HCT116 (cell line): ENCODE results near the gene TGFBI. TPM values are rescaled to one million over a fixed set of nuclear protein-coding genes. Genes with fewer than 3 reads are reported as not detected.

Experiments
- ATAC-seq: fragments of 200-7000 bp; cut with Tn5 transposase; 2 replicates; pipeline ENCODE4 v1.9.1; 2020; ENCODE audit warnings: mild to moderate bottlenecking, moderate library complexity
- BruUV-seq: library from RNA; stranded (reverse); fragments of 400-500 nt; replicated peaks from 2 replicates; lab custom pipeline; 2021; lab: Mats Ljungman, UMichigan
- CTCF ChIA-PET: fragments of 300-600 bp; sonication (Branson Sonifier 250); formaldehyde crosslinking; loops from one replicate; lab custom pipeline; 2021; ENCODE audit warnings: antibody characterized with exemption; lab: Charles Lee
- POLR2A ChIA-PET: fragments of 300-600, 350-600 bp; sonication (Branson Sonifier 250); formaldehyde crosslinking; loops from one replicate; lab custom pipeline; 2021; ENCODE audit warnings: antibody characterized with exemption; lab: Charles Lee
- RAD21 ChIA-PET, 2 experiments: fragments of 300-600 bp; sonication (Branson Sonifier 250); formaldehyde crosslinking; loops; one replicate each; lab custom pipeline; 2023; ENCODE audit warnings: low total read pairs in 2 of 2; ENCODE audit not compliant: uncharacterized antibody in 2 of 2, unreplicated experiment in 2 of 2, low non-redundant PET in 1 of 2; lab: Charles Lee
- DNase-seq: peaks from one replicate; pipeline ENCODE4 v3.0.0-alpha.2; 2010; ENCODE audit warnings: low read depth, low spot score
- H2AFZ ChIP-seq: fragments of 200-600 bp; shearing (Covaris generic), sonication (generic); 2 replicates; pipeline ENCODE4 v1.6.1; 2017; ENCODE audit warnings: low read depth, mixed run types, mixed read lengths, antibody characterized with exemption, low read length; ENCODE audit not compliant: poor library complexity, severe bottlenecking
- H3K27ac ChIP-seq: 2 replicates; pipeline ENCODE4 v1.5.1; 2012; ENCODE audit warnings: low read depth, low read length
- H3K27me3 ChIP-seq: fragments of 200-600 bp; sonication (generic); 2 replicates; pipeline ENCODE4 v1.6.1; 2016; ENCODE audit warnings: mixed run types, low read length, mixed read lengths; ENCODE audit not compliant: insufficient read depth
- H3K36me3 ChIP-seq, 2 experiments: fragments of 200-500 bp in 1 of 2; fragments of 200-600 bp in 1 of 2; sonication (Bioruptor generic) in 1 of 2; sonication (generic) in 1 of 2; 2 replicates each; pipeline versions ENCODE4 v1.5.1 to v1.6.1; 2014 to 2016; ENCODE audit warnings: low read length in 2 of 2, inconsistent platforms in 1 of 2, mixed read lengths in 1 of 2, mixed run types in 1 of 2; ENCODE audit not compliant: insufficient read depth in 2 of 2, control insufficient read depth in 1 of 2
- H3K4me1 ChIP-seq, 2 experiments: fragments of 200-600 bp in 1 of 2; sonication (generic) in 1 of 2; 2 replicates each; pipeline versions ENCODE4 v1.5.1 to v1.6.1; 2012 to 2017; ENCODE audit warnings: low read length in 2 of 2, inconsistent platforms in 1 of 2, mild to moderate bottlenecking in 1 of 2, mixed read lengths in 1 of 2, mixed run types in 1 of 2, moderate library complexity in 1 of 2; ENCODE audit not compliant: insufficient read depth in 2 of 2, control insufficient read depth in 1 of 2
- H3K4me2 ChIP-seq: fragments of 200-600 bp; sonication (generic); 2 replicates; pipeline ENCODE4 v1.6.1; 2017; ENCODE audit warnings: mixed run types, low read length, mixed read lengths
- H3K4me3 ChIP-seq, 2 experiments: fragments of 200-600 bp in 1 of 2; sonication (generic) in 1 of 2; replicated peaks in 1 of 2; 2 replicates each; pipeline ENCODE4 v1.5.1; 2011 to 2016; ENCODE audit warnings: low read length in 2 of 2, control low read depth in 1 of 2, low read depth in 1 of 2, mild to moderate bottlenecking in 1 of 2, mixed read lengths in 1 of 2, mixed run types in 1 of 2
- H3K79me2 ChIP-seq: fragments of 200-600 bp; sonication (generic); 2 replicates; pipeline ENCODE4 v1.6.1; 2017; ENCODE audit warnings: mild to moderate bottlenecking, mixed run types, low read length, moderate library complexity, mixed read lengths; ENCODE audit not compliant: insufficient read depth
- H3K9ac ChIP-seq: fragments of 200-600 bp; sonication (generic); 2 replicates; pipeline ENCODE4 v1.6.1; 2016; ENCODE audit warnings: low read length, mixed read lengths
- H3K9me2 ChIP-seq: fragments of 200-600 bp; sonication (generic), shearing (Covaris generic); 2 replicates; pipeline ENCODE4 v1.6.1; 2017; ENCODE audit warnings: mixed run types, mild to moderate bottlenecking, moderate library complexity; ENCODE audit not compliant: insufficient read depth
- H3K9me3 ChIP-seq, 2 experiments: fragments of 200-500 bp in 1 of 2; fragments of 200-600 bp in 1 of 2; sonication (Bioruptor generic) in 1 of 2; sonication (generic) in 1 of 2; 2 replicates each; pipeline ENCODE4 v1.6.1; 2014 to 2017; ENCODE audit warnings: low read length in 2 of 2, mixed read lengths in 2 of 2, inconsistent platforms in 1 of 2, low read depth in 1 of 2, mild to moderate bottlenecking in 1 of 2, mixed run types in 1 of 2, moderate library complexity in 1 of 2; ENCODE audit not compliant: control insufficient read depth in 1 of 2, insufficient read depth in 1 of 2
- H4K20me1 ChIP-seq: fragments of 200-600 bp; sonication (generic), shearing (Covaris generic); 2 replicates; pipeline ENCODE4 v1.6.1; 2017; ENCODE audit warnings: mixed run types, mild to moderate bottlenecking, moderate library complexity; ENCODE audit not compliant: insufficient read depth
- ELF1 ChIP-seq: IDR thresholded peaks from 2 replicates; pipeline ENCODE4 v1.6.1; 2012; ENCODE audit warnings: low read depth, borderline replicate concordance
- POLR2A ChIP-seq: IDR thresholded peaks from 2 replicates; pipeline ENCODE4 v1.7.0; 2011; ENCODE audit warnings: borderline replicate concordance; ENCODE audit not compliant: insufficient read depth, insufficient read length; ENCODE audit errors: extremely low read depth
- SIN3A ChIP-seq: IDR thresholded peaks from 2 replicates; pipeline ENCODE4 v1.6.1; 2012; ENCODE audit warnings: low read depth
- SRF ChIP-seq: IDR thresholded peaks from 2 replicates; pipeline ENCODE4 v1.6.1; 2012; ENCODE audit warnings: low read depth
- TCF7L2 ChIP-seq: IDR thresholded peaks from 2 replicates; pipeline ENCODE4 v1.7.0; 2011; ENCODE audit warnings: borderline replicate concordance, inconsistent platforms; ENCODE audit not compliant: insufficient read depth, insufficient read length; ENCODE audit errors: extremely low read depth
- intact Hi-C: fragments of 100-400 bp; cut with micrococcal nuclease; formaldehyde crosslinking; loops from 2 replicates; pipeline ENCODE4 v1.10.0; 2022
- total RNA-seq: library from RNA; stranded (reverse); gene quantifications from one replicate; pipeline ENCODE4 v1.2.1, GENCODE V29; 2021; ENCODE audit not compliant: unreplicated experiment
- TF ChIP-seq, protein P1 (sequence below): IDR thresholded peaks from 2 replicates; pipeline ENCODE4 v1.6.1; 2011; ENCODE audit warnings: mild to moderate bottlenecking, low read length, moderate library complexity; ENCODE audit not compliant: insufficient replicate concordance; ENCODE audit errors: extremely low read depth

The TGFBI gene
- total RNA-seq, 1 experiment from 2014 or later, result 0.64 TPM

DNA sequence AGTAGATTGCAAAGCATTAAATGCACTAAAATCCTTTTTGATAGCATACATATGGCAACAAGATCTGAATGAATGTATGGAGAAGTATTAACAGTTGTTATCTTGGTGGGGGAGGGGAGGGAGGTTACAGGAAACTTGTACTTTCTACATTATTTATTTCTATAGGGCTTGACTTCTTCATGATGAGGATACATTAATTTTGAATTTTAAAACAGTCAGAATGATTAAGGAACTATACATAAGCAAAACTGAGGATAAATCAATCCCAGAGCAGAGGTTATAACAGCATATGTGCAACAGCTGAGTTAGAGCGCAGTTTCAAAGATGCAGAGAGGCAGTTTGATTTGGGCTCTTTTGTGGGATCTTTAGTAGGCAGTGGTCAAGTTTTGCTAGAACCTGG lies 80.0 kb downstream of the TGFBI start:
- CTCF ChIA-PET, result no interaction called here
- Histone ChIP-seq H2AFZ (no peak overlapping the region), H3K9me3 (no peaks in the 10 kb centered on the region), H4K20me1 (no peaks in the 10 kb centered on the region), H3K27me3 (no peaks in the 10 kb centered on the region), H3K36me3 (no peaks in the 10 kb centered on the region), H3K79me2 (no peaks in the 10 kb centered on the region), H3K27ac (no peak overlapping the region), H3K4me2 (no peak overlapping the region), H3K4me3 (no peak overlapping the region), H3K4me1 (no peaks in the 10 kb centered on the region), H3K9ac (no peak overlapping the region), H3K9me2 (no peaks in the 10 kb centered on the region)
- POLR2A ChIA-PET, result no interaction called here
- DNase-seq (no peak), ATAC-seq (no peak)
- no TSS peak for BruUV-seq
- TF ChIP-seq SIN3A, result no peak
- RAD21 ChIA-PET, result no interaction called here
- intact Hi-C loops, result no loop called here

DNA sequence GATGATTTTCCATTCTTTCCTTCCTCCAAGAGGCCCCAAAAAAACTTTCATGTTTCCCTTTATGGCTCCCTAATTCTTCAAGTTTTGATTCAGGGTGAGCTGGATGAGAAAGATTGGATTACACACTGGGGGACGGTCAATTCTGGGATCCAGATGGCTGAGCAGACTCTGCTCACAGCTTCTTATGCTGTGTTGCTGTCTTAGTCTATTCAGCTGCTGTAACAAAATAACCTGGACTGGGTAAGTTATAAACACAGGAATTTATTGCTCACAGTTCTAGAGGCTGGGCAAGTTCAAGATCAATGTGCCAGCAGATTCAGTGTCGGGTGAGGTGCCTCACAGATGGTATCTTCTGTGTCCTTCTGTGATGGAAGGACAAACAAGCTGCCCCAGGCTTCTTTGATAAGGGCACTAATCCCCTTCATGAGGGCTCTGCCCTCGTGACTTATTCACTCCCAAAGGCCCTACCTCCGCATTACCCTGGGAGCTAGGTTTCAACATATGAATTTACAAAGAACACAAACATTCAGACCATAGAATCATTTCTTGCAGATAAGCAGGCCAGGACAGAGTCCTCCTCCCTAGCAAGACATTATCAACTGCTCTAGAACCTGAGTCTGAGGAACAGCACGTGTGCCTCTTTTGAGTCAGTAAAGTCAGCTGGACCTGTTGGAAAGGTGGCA lies 80.8 kb downstream of the TGFBI start:
- H3K4me1 ChIP-seq, result no peaks in the 10 kb centered on the region
- intact Hi-C loops, result no loop called here
- H3K9ac ChIP-seq, result no peak overlapping the region
- H3K9me3 ChIP-seq, result no peaks in the 10 kb centered on the region
- RAD21 ChIA-PET, result no interaction called here
- H3K4me2 ChIP-seq, result no peak overlapping the region
- TF ChIP-seq POLR2A (no peak), ELF1 (no peak), TCF7L2 (no peak), SRF (no peak)
- TF ChIP-seq, protein P1, sequence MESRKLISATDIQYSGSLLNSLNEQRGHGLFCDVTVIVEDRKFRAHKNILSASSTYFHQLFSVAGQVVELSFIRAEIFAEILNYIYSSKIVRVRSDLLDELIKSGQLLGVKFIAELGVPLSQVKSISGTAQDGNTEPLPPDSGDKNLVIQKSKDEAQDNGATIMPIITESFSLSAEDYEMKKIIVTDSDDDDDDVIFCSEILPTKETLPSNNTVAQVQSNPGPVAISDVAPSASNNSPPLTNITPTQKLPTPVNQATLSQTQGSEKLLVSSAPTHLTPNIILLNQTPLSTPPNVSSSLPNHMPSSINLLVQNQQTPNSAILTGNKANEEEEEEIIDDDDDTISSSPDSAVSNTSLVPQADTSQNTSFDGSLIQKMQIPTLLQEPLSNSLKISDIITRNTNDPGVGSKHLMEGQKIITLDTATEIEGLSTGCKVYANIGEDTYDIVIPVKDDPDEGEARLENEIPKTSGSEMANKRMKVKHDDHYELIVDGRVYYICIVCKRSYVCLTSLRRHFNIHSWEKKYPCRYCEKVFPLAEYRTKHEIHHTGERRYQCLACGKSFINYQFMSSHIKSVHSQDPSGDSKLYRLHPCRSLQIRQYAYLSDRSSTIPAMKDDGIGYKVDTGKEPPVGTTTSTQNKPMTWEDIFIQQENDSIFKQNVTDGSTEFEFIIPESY, result no peak
- DNase-seq (no peak), ATAC-seq (no peak)
- H3K27ac ChIP-seq, result no peak overlapping the region
- no peaks in the 10 kb centered on the region for H3K36me3 ChIP-seq
- H3K79me2 ChIP-seq, result no peaks in the 10 kb centered on the region
- no peaks in the 10 kb centered on the region for H3K9me2 ChIP-seq
- POLR2A ChIA-PET, result no interaction called here
- no peak overlapping the region for H2AFZ ChIP-seq
- H3K27me3 ChIP-seq, result peaks cover 2% of the 10 kb centered on the region; the same call in 1 of the 2 replicates
- CTCF ChIA-PET, result no interaction called here
- no peaks in the 10 kb centered on the region for H4K20me1 ChIP-seq
- BruUV-seq, result no TSS peak
- H3K4me3 ChIP-seq, result no peak overlapping the region

Other genes starting within 250 kb of the TGFBI start
- 2.8 TPM for gene SLC25A48, start 194.3 kb upstream of the TGFBI start, total RNA-seq
- not detected for gene IL9, start 133.1 kb upstream of the TGFBI start, total RNA-seq
- gene LECT2, start 74.0 kb upstream of the TGFBI start, total RNA-seq, result not detected
- 64.3 TPM for gene SMAD5, start 103.9 kb downstream of the TGFBI start, total RNA-seq
- not detected for gene SMIM32, start 164.2 kb downstream of the TGFBI start, total RNA-seq